ENCODE results near the gene EIF2B2. TPM values are rescaled to one million over a fixed set of nuclear protein-coding genes. Genes with fewer than 3 reads are reported as not detected.
"Not testable (repeated sequence)": the region's sequence is repeated elsewhere in the genome, so short reads cannot be mapped to it uniquely, and the experiment has no call there.

The EIF2B2 gene
- total and polyA plus RNA-seq, 9 donors, result 45.2 to 59.8 (median 53.3) TPM

- Histone ChIP-seq H3K9me3 (replicated peaks; ENCODE audit: control insufficient read depth, low read depth, low read length) (no peaks in the 10 kb centered on the region), H3K36me3 (ENCODE audit: control insufficient read depth, insufficient read depth, low read length) (no peaks in the 10 kb centered on the region), H3K4me3 (ENCODE audit: low read length) (no peak overlapping the region), H3K27me3 (ENCODE audit: control insufficient read depth, insufficient read depth, low read length) (no peaks in the 10 kb centered on the region), H3K4me1 (ENCODE audit: control insufficient read depth, insufficient read depth, low read length) (peaks cover 43% of the 10 kb centered on the region), H3K27ac (ENCODE audit: low read length) (no peak overlapping the region)
- no peak for DNase-seq
- WGBS (ENCODE audit: insufficient coverage), result 83% methylated on average over 4 of the region's 6 CpGs
Observed at GRCh38 chr14:74985806-74986205, 16.9 kb upstream of the EIF2B2 start.

- Histone ChIP-seq H3K9me3 (replicated peaks; ENCODE audit: control insufficient read depth, low read depth, low read length) (no peaks in the 10 kb centered on the region), H3K27ac (ENCODE audit: low read length) (peak overlapping the region; percentile 66), H3K27me3 (ENCODE audit: control insufficient read depth, insufficient read depth, low read length) (no peaks in the 10 kb centered on the region), H3K36me3 (ENCODE audit: control insufficient read depth, insufficient read depth, low read length) (no peaks in the 10 kb centered on the region), H3K4me1 (ENCODE audit: control insufficient read depth, insufficient read depth, low read length) (peaks cover 24% of the 10 kb centered on the region), H3K4me3 (ENCODE audit: low read length) (no peak overlapping the region)
- 89% methylated on average over 1 of the region's 4 CpGs for WGBS (ENCODE audit: insufficient coverage)
- peak; percentile 31 for DNase-seq
Observed at GRCh38 chr14:74988131-74988530, 14.6 kb upstream of the EIF2B2 start.

- no peaks in the 10 kb centered on the region for H3K27me3 ChIP-seq (ENCODE audit: control insufficient read depth, insufficient read depth, low read length)
- H3K27ac ChIP-seq (ENCODE audit: low read length), result peak overlapping the region; percentile 36
- no peak overlapping the region for H3K4me3 ChIP-seq (ENCODE audit: low read length)
- no peaks in the 10 kb centered on the region for H3K9me3 ChIP-seq (replicated peaks; ENCODE audit: control insufficient read depth, low read depth, low read length)
- H3K4me1 ChIP-seq (ENCODE audit: control insufficient read depth, insufficient read depth, low read length), result peaks cover 22% of the 10 kb centered on the region
- no peaks in the 10 kb centered on the region for H3K36me3 ChIP-seq (ENCODE audit: control insufficient read depth, insufficient read depth, low read length)
- WGBS (ENCODE audit: insufficient coverage), result no CpG with 5 or more reads among the region's 1 CpG
- DNase-seq, result no peak
Observed at GRCh38 chr14:74988993-74989392, 13.7 kb upstream of the EIF2B2 start.

GRCh38 chr14:74994182-74994581 lies 8.5 kb upstream of the EIF2B2 start:
- not testable (repeated sequence) for H3K9me3 ChIP-seq (replicated peaks; ENCODE audit: control insufficient read depth, low read depth, low read length); H3K4me3 ChIP-seq (ENCODE audit: low read length); H3K4me1 ChIP-seq (ENCODE audit: control insufficient read depth, insufficient read depth, low read length); DNase-seq; H3K36me3 ChIP-seq (ENCODE audit: control insufficient read depth, insufficient read depth, low read length); H3K27me3 ChIP-seq (ENCODE audit: control insufficient read depth, insufficient read depth, low read length); H3K27ac ChIP-seq (ENCODE audit: low read length)
- 93% methylated on average over 22 of the region's 28 CpGs for WGBS (ENCODE audit: insufficient coverage)

- no CpG with 5 or more reads among the region's 7 CpGs for WGBS (ENCODE audit: insufficient coverage)
- H3K27ac ChIP-seq (ENCODE audit: low read length); H3K27me3 ChIP-seq (ENCODE audit: control insufficient read depth, insufficient read depth, low read length); DNase-seq; H3K9me3 ChIP-seq (replicated peaks; ENCODE audit: control insufficient read depth, low read depth, low read length); H3K4me3 ChIP-seq (ENCODE audit: low read length); H3K4me1 ChIP-seq (ENCODE audit: control insufficient read depth, insufficient read depth, low read length); H3K36me3 ChIP-seq (ENCODE audit: control insufficient read depth, insufficient read depth, low read length): not testable (repeated sequence)
Observed at GRCh38 chr14:74995781-74996180, 6.9 kb upstream of the EIF2B2 start.

GRCh38 chr14:75001261-75001660 lies 1.5 kb upstream of the EIF2B2 start:
- 67% methylated on average over 1 of the region's 2 CpGs for WGBS (ENCODE audit: insufficient coverage)
- no peak overlapping the region for H3K27ac ChIP-seq (ENCODE audit: low read length)

GRCh38 chr14:75001899-75002298 lies 822 bp upstream of the EIF2B2 start:
- Histone ChIP-seq H3K36me3 (ENCODE audit: control insufficient read depth, insufficient read depth, low read length) (peaks cover 22% of the 10 kb centered on the region), H3K27me3 (ENCODE audit: control insufficient read depth, insufficient read depth, low read length) (no peaks in the 10 kb centered on the region), H3K4me1 (ENCODE audit: control insufficient read depth, insufficient read depth, low read length) (peaks cover 15% of the 10 kb centered on the region), H3K9me3 (replicated peaks; ENCODE audit: control insufficient read depth, low read depth, low read length) (peaks cover 4% of the 10 kb centered on the region), H3K27ac (ENCODE audit: low read length) (peak overlapping the region; percentile 93), H3K4me3 (ENCODE audit: low read length) (peak overlapping the region; percentile 94)
- WGBS (ENCODE audit: insufficient coverage), result no CpG with 5 or more reads among the region's 1 CpG
- no peak for DNase-seq

More at GRCh38 chr14:75001261-75001660, 1.5 kb upstream of the EIF2B2 start:
- Histone ChIP-seq H3K27me3 (ENCODE audit: control insufficient read depth, insufficient read depth, low read length) (no peaks in the 10 kb centered on the region), H3K9me3 (replicated peaks; ENCODE audit: control insufficient read depth, low read depth, low read length) (peaks cover 7% of the 10 kb centered on the region), H3K4me3 (ENCODE audit: low read length) (no peak overlapping the region), H3K36me3 (ENCODE audit: control insufficient read depth, insufficient read depth, low read length) (peaks cover 16% of the 10 kb centered on the region), H3K4me1 (ENCODE audit: control insufficient read depth, insufficient read depth, low read length) (peaks cover 15% of the 10 kb centered on the region)
- no peak for DNase-seq

- Histone ChIP-seq H3K4me3 (ENCODE audit: low read length) (peak overlapping the region; percentile 94), H3K36me3 (ENCODE audit: control insufficient read depth, insufficient read depth, low read length) (peaks cover 35% of the 10 kb centered on the region), H3K27ac (ENCODE audit: low read length) (peak overlapping the region; percentile 88), H3K9me3 (replicated peaks; ENCODE audit: control insufficient read depth, low read depth, low read length) (peaks cover 4% of the 10 kb centered on the region), H3K4me1 (ENCODE audit: control insufficient read depth, insufficient read depth, low read length) (peaks cover 15% of the 10 kb centered on the region), H3K27me3 (ENCODE audit: control insufficient read depth, insufficient read depth, low read length) (no peaks in the 10 kb centered on the region)
- 1% methylated on average over 10 of the region's 18 CpGs for whole genome bisulfite sequencing (ENCODE audit: insufficient coverage)
- no peak for DNase-seq
Observed at GRCh38 chr14:75003250-75004027, 718 bp downstream of the EIF2B2 start.

GRCh38 chr14:75005357-75005756 lies 2.6 kb downstream of the EIF2B2 start:
- Histone ChIP-seq H3K27ac (ENCODE audit: low read length) (no peak overlapping the region), H3K4me1 (ENCODE audit: control insufficient read depth, insufficient read depth, low read length) (peaks cover 15% of the 10 kb centered on the region), H3K9me3 (replicated peaks; ENCODE audit: control insufficient read depth, low read depth, low read length) (peaks cover 4% of the 10 kb centered on the region), H3K27me3 (ENCODE audit: control insufficient read depth, insufficient read depth, low read length) (no peaks in the 10 kb centered on the region), H3K36me3 (ENCODE audit: control insufficient read depth, insufficient read depth, low read length) (peaks cover 54% of the 10 kb centered on the region), H3K4me3 (ENCODE audit: low read length) (no peak overlapping the region)
- 100% methylated on average over 1 of the region's 3 CpGs for WGBS (ENCODE audit: insufficient coverage)
- no peak for DNase-seq

- DNase-seq, result no peak
- Histone ChIP-seq H3K36me3 (ENCODE audit: control insufficient read depth, insufficient read depth, low read length) (peaks cover 67% of the 10 kb centered on the region), H3K27me3 (ENCODE audit: control insufficient read depth, insufficient read depth, low read length) (no peaks in the 10 kb centered on the region), H3K9me3 (replicated peaks; ENCODE audit: control insufficient read depth, low read depth, low read length) (no peaks in the 10 kb centered on the region), H3K27ac (ENCODE audit: low read length) (no peak overlapping the region), H3K4me3 (ENCODE audit: low read length) (no peak overlapping the region), H3K4me1 (ENCODE audit: control insufficient read depth, insufficient read depth, low read length) (peaks cover 6% of the 10 kb centered on the region)
- 62% methylated on average over 2 of the region's 4 CpGs for WGBS (ENCODE audit: insufficient coverage)
Observed at GRCh38 chr14:75009176-75009575, 6.5 kb downstream of the EIF2B2 start.

All from muscle of leg (tissue), 11 donors.